NCI-H446 (cell line): ENCODE measurements around the gene GABPB1.

ENCODE experiments used
- DNase-seq, 2 experiments: peaks; one replicate each; lab custom pipeline; 2025; lab: John Stamatoyannopoulos, UW

GABPB1 gene

DNA sequence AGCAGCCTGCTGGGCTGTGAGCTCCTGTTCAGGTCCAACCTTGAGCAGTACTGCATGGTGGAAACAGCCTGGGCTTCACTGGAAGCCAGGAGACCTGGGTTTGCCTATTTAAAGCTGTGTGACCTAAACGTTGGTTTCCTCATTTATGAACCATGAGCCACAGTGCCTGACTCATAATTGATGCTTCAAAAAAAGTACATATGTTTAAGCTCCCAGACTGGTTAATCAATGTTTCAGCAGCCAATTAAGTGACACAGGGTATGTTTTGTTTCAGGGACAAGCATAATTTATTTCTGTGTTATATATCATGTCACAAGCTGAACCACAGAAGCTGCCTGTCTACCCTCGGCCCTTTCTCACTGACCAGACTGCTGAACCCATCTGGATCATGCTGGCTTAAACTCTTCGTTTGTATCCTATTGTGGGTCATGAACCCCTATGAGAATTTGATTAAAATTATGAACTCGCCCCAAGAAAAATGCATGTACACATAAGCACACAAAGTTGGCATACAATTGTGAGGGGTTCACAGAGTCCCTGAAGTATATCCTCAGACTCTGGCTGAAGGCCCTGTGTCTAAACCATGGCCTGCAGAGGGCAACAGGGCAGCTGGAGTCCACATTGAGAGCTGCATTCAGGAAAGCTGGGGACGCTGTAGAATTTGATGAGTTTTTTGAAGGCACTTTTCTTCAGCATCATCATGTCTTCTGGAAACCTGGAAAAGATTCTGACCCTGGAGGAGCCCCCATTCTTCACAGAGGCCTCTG, 113.1 kb downstream of the GABPB1 start:
- DNase-seq = no peak

DNA sequence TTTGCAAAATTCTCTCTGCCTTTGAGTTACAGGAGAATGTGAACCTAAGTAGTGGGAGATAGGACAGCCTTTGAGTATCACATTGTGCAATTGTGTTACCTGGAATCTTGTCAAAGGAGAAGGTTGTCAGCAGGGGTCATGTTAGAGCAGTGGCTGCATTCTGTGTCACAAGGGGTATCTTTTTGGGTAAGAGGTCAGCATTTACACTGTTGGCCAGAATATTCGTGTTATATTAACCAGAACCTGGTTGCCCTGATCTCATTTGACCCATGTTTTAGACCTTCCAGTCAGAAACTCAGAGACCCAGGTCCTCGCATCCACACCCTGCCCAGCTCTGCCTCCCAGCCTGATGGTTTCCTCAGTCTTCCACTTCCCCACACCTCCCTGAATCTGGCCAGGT, 116.7 kb downstream of the GABPB1 start:
- DNase-seq = no peak

DNA sequence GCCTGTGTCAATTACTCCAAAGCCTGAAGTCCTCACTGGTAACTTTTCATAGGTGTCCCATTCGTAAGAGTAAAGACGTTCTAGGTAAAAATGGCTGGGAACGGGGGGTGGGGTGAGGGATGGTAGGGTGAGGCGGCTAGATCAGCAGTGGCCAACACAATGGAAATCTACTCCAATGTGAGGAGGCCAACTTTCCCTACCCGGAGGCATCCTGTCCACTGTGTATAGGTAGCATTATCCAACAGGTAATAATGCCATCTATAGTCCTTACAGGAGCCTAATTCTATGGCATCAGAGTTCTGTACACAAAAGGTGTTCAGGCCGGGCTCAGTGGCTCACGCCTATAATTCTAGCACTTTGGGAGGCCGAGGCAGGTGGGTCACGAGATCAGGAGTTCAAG, 118.6 kb downstream of the GABPB1 start:
- no peak for DNase-seq

DNA sequence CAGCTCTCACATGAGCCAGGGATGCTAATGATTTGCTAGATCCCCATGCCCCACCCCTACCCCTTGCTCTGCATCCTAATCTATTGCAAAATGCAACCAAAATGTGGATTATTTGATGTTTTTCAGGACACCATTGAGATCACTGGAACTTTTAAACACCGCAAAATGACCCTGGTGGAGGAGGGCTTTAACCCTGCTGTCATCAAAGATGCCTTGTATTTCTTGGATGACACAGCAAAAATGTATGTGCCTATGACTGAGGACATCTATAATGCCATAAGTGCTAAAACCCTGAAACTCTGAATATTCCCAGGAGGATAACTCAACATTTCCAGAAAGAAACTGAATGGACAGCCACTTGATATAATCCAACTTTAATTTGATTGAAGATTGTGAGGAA, 119.2 kb downstream of the GABPB1 start:
- no peak for DNase-seq

DNA sequence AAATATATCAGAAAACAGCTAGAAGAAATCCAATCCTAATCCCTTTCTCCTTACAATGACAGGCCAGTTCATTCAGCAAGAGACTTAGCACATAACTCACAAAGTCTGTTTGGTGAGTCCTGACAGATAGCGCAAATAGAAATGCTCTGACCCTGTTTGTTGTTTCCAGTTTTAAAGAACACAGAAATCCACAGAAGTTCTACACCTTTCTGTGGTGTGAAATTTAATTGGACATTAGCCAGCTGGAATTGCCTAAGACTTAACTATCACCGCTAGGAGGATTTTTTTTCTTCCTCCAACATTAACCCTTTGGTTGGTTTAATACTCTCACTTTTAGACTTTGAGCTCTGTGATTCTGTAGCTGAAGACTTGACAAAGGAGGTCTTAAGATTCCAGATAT, 120.2 kb downstream of the GABPB1 start:
- no peak for DNase-seq

DNA sequence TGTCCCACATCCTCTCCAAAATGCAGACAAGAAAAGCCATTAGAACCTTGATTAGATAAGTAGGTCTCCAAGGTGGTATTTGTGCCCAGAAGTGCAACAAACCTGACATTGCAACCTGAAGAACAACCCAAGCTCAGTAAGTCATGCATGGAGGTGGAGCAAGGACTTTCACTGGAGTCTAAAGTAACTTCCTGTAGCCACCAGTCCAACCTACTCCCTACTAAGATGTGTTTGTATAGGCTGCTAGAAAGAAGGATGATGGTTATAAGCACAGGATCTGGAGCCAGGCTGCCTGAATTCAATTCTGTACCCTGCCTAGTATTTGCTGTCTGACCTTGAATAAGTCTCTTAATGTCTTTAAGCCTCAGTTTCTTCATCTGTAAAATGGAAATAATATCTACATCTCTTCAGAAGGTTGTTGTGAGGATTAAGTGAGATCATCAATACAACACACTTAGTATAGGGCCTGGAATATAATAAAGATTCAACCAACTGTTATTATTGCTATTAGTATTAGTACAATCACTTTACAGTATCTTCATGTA, 121.7 kb downstream of the GABPB1 start:
- no peak for DNase-seq

DNA sequence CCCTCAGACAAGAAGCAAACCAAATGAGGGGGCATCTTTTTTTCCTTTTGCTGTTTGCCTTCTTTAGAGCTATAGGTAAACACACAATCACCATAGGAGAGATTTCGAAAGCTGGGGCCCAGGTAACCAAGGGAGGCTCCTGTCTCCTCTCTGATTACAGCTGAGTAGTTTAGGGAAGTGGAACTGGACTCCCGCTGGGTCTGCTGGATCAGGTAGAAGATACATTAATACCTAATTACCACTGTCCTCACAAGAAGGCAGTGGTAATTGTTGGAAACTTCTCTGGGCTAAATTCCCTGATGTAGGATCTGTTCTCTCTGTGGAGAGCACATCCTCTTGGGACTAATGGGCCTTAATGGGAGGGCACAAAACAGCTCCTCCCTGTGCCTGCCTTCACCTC, 122.2 kb downstream of the GABPB1 start:
- no peak for DNase-seq

DNA sequence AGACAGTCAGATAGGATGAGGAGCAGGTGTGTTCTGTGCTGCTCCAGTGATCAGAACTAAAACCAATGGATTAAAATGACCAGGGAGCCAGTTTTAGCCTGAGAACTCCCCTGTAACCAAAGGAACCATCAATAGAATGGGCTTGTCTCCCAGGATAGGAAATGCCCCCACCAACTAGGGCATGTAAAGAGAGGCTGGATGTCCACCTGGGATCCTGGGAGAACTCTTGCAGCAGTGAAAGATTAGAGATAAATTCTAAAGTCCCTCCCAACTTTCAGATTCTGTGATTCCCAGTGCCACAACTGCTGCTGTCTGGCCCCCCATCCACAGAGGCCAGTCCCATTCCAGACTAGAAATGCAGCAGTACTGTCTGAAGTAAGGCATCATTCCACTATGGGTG, 123.2 kb downstream of the GABPB1 start:
- DNase-seq = no peak

DNA sequence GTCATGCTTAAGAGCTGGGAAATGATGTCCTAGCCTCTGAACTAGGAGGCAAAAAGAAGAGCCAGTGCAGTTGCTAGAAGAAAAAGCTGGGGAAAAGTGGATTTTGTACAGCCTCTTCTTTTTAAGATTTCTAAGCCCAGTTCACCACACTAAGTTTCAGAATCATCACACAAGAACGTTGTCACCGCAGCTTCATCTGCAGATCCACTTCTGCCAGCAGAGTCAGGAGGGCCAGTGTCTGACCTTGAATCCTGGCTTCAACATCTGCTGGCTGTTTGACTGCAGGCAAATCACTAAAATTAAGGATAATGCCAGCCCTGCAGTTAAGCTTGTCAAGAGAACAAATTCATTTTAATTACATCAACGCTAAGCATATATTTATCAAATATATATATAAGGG, 125.7 kb downstream of the GABPB1 start:
- no peak for DNase-seq

DNA sequence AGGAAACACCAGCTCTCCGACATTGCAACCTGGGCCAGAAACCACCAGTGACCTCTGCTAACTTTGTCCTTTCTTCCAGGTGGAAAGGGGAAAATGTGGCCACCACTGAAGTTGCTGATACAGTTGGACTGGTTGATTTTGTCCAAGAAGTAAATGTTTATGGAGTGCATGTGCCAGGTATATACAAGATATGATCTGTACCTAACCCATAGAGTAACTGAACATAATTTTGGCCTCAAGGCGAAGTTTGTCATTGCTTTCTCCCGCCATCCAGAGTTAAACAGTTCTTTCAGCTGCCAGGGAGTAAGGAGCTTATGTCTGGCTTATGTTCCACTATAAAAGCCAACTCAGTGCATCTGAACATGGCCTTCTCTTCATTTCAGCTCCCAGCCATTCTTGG, 126.1 kb downstream of the GABPB1 start:
- no peak for DNase-seq

DNA sequence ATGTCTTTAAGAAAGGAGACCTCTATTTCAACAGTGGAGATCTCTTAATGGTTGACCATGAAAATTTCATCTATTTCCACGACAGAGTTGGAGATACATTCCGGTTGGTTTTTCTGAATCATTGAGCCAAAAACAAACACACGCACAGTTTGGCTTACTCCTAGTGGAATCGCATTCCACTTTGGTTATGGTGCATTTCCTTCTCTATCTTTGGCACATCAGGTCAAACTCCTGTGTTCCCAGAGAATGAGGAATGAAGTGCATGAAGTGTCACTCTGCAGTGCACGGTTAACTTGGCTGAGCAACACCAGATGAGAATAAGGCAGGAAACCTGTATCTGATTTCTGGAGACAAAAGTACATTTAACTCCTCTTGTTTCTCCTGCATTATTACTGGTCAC, 127.9 kb downstream of the GABPB1 start:
- no peak for DNase-seq

DNA sequence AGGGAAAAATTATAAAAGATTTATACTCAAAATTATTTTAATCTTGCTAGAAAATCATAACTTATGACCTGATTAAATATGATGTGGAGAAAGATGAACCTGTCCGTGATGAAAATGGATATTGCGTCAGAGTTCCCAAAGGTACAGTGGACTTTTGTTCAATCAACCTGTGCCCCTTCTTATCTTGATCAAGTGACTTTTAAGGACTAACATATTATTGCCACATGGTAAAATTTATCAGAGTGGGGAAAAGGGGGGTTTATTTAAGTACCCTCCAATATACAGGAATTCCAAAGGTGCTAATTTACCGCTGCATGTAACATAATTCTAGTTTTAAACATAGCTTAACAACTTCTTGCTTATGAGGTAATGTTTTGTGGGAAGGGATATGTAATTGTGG, 129.1 kb downstream of the GABPB1 start:
- DNase-seq = no peak
